GM19328 (cell line): ENCODE measurements around the gene ZSWIM4.
"Not testable (repeated sequence)": the region's sequence is repeated elsewhere in the genome, so short reads cannot be mapped to it uniquely, and the experiment has no call there.

Experiments used
- ATAC-seq: cut with Tn5 transposase; IDR thresholded peaks from one replicate; pipeline ENCODE4 v1.9.1; 2021; ENCODE audit warnings: mild to moderate bottlenecking, moderate library complexity; ENCODE audit not compliant: unreplicated experiment

ZSWIM4 gene

DNA sequence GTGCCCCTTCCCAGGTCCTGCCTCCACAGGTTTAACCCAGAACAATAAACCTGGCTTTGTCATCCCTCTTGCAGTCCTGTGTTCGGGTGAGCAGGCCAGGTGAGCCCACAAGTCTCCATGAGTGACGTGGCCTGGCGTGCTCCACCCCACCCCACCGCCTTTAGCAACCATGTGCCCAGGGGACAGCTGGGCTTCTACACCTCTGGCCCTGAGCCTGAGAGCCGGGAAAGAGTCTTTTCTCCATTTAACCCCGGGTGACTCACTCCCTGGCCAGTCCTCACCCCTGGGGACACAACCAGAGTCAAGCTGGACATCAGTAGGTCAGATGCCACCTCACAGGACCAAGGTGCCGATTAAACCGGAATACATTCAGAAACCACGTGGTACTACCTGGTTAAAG, 16.8 kb upstream of the ZSWIM4 start:
- ATAC-seq = no peak

DNA sequence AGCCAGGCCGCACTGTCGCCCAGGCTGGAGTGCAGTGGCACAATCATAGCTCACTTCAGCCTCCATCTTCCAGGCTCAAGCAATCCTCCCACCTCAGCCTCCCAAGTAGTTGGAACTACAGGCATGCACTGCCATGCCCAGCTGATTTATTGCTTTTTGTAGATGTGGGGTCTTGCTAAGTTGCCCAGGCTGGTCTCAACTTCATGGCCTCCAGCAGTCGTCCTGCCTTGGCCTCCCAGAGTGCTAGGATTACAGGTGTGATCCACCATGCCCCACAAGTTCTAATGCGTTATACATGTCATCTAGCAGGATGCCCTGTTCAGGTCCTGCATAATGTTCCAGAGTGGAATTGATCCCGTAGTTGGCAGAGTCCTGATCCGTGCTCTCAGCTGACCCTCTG, 16.4 kb upstream of the ZSWIM4 start:
- ATAC-seq = no peak

DNA sequence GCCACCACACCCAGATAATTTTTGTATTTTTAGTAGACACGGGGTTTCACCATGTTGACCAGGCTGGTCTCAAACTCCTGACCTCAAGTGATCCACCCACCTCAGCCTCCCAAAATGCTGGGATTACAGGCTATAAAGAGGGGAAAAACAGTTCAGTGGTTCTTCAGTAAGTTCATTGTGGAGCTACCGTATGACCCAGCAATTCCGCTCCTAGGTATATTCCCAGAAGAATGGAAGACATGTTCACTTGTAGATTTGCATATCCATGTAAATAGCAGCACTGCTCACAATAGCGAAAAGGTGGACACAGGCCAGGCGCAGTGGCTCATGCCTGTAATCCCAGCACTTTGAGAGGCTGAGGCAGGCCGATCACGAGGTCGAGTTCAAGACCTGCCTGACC, 15.4 kb upstream of the ZSWIM4 start:
- not testable (repeated sequence) for ATAC-seq

DNA sequence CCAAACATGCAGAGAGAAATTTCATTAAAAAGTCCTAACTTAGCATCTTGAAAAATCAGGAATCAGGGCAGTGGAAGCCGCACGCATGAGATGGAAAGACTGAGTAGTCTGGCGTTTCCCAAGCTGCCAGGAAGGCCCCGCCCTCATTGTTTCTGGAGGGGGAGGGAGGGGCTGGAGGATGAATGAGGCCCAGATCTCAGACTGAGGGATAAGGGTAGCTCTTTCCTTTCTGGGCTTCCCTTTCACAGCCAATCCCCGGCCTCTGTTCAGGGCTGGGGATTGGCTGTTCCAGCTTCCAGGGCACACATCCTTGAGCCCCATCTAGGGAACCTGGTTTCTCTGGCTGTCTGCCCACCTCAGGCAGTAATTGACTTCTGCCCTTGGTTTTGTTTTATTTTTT, 13.7 kb upstream of the ZSWIM4 start:
- no peak for ATAC-seq

DNA sequence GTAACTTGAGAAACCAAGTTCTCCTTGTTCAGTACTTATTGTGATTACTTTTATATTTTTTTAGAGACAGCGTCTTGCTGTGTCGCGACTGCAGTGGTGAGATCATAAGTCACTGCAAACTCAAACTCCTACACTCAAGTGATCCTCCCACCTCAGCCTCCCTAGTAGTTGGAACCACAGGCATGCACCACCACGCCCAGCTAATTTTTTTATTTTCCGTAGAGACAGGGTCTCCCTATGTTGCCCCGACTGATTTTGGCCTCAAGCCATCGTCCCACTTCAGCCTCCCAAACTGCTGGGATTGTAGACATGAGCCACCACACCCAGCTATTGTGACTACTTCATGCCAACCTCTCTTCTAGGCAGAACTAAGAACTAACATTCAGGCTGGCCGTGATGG, 12.7 kb upstream of the ZSWIM4 start:
- no peak for ATAC-seq

DNA sequence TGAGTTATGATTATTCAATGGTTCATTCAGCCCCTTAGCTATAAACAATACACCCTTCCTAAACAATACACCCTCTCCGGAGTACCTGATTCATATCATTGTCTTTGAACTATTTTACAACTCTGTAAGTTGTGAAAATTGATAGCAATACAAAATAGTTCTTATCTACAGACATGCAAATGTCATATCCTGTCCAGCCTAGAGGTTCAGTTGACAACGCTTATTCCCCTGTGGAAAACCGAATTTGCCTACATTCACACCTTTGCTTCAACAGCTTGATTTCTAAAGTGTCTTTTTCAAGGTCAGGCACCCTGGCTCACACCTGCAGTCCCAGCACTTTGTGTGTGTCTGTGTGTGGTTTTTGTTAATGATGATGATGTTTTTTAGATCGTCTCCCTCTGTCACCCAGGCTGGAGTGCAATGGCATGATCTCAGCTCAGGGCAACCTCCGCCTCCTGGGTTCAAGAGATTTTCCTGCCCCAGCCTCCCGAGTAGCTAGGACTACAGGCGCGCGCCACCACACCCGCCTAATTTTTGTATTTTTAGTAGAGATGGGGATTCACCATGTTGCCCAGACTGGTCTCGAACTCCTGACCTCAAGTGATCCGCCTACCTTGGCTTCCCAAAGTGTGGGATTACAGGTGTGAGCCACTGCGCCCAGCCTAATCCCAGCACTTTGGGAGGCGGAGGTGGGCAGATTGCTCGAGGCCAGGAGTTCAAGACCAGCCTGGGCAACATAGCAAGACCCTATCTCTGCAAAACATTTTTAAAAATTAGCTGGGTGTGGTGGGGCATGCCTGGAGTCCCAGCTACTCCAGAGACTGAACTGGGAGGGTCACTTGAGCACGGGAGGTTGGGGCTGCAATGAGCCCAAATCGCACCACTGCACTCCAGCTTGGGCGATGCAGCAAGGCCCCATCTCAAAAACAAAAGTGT, 11.4 kb upstream of the ZSWIM4 start:
- ATAC-seq = no peak

DNA sequence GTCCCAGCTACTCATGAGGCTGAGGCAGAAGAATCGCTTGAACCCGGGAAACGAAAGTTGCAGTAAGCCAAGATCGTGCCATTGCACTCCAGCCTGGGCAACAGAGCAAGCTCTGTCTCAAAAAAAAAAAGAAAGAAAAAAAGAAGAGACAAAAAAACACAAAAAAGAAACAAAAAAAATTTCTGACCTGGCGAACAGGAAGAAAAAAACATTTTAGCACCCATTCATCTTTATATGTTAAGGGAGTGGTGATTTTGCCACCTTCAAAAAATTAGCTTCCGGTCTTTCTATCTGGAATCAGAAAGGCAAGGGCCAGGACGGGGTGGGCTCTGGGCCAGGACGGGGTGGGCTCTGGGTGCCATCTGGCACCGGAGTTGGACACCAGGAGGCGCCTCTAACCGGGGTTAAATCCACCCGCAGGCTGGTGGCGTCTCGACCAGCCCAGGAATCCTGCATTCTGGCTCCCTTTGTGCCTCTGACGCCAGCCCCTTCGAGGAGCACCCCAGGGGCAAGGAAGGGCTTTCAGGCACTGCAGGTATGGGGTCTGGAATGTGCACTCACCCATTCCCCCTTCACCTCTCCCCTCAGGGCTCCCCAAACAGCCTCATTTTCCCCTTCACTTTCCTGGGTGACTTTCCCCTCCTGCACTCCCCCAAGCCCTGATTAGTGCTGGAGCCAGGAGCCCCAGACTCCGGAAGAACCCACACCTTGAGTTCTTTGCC, 10.4 kb upstream of the ZSWIM4 start:
- ATAC-seq = no peak

DNA sequence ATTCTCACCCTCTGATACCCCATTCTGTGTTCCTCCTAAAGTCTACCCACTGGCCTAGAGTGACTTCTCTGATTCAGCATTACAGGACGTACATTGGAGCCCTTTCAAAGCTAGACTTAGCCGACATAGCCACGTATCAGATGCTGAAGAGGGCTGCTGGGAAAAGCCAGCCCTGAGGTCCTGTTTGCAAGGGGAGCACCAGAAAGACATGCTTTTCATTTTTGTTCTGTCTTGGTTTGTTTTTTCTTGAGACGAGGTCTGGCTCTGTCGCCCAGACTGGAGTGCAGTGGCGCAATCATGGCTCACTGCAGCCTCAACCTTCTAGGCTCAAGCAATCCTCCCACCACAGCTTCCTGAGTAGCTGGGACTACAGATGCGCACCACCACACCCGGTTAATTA, 6.3 kb upstream of the ZSWIM4 start:
- ATAC-seq = no peak

DNA sequence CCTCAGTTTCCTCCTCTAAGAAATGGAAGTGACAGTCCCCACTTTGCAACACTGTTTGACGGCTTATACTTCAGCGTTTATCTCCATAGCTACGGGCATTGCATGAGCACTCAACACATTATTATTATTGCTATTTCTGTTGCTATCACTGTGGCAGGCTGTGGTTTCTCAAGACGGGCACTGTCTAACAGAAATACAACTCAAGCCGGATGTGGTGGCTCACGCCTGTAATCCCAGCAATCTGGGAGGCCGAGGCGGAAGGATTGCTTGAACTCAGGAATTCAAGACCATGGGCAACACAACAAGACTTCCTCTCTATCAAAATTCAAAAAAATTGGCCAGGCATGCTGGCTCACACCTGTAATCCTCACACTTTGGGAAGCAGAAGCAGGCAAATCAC, 4.9 kb upstream of the ZSWIM4 start:
- ATAC-seq = no peak

DNA sequence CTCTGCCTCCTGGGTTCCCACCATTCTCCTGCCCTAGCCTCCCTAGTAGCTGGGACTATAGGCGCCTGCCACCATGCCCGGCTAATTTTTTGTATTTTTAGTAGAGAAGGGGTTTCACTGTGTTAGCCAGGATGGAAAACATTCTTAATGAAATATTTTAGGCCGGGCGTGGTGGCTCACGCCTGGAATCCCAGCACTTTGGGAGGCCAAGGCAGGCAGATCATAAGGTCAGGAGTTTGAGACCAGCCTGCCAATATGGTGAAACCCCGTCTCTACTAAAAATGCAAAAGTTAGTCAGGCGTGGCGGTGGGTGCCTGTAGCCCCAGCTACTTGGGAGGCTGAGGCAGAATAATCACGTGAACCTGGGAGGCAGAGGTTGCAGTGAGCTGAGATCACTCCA, 1.9 kb upstream of the ZSWIM4 start:
- ATAC-seq = not testable (repeated sequence)

DNA sequence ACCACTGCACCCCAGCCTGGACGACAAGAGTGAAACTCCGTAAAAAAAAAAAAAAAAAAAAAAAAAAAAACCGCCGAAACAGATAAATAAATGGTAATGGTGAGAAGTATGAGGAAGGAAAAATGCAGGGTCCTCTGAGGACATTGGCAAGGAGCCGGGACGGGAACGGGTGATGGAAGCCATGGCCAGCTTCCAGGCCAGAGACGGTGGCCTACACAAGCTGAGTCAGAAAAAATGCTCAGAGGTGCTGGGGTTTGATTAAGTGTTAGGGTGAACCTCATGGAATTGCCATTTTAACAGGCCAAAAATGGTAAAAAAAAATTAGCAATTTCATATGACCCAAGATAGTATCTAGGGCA, 866 bp upstream of the ZSWIM4 start:
- no peak for ATAC-seq

DNA sequence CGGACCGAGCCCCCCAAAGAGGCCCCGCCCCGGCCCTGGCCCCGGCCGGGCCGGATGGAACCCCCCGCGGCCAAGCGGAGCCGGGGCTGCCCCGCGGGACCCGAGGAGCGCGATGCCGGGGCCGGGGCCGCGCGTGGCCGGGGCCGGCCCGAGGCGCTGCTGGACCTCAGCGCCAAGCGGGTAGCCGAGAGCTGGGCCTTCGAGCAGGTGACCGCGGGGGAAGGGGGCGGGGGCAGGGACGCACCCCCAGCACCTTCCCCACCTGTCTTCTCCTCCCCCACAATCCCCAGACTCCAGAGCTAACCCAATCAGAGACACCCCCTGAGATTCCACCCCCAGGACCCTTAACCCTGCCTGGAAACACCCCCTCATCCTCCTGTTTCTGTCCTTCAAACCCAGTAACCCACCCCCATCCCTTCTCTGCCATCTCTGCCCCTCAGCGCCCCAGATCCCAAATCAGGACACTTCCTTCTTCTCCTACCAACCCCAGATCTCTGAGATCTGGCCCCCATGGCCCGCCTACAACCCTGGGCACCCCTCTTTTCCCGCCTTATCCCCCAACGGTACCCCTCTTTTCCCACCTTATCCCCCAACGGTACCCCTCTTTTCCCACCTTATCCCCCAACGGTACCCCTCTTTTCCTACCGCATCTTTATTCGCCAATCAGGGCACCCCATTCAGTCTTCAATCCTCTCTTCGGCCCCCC, 505 bp downstream of the ZSWIM4 start:
- peak; percentile 38 for ATAC-seq

DNA sequence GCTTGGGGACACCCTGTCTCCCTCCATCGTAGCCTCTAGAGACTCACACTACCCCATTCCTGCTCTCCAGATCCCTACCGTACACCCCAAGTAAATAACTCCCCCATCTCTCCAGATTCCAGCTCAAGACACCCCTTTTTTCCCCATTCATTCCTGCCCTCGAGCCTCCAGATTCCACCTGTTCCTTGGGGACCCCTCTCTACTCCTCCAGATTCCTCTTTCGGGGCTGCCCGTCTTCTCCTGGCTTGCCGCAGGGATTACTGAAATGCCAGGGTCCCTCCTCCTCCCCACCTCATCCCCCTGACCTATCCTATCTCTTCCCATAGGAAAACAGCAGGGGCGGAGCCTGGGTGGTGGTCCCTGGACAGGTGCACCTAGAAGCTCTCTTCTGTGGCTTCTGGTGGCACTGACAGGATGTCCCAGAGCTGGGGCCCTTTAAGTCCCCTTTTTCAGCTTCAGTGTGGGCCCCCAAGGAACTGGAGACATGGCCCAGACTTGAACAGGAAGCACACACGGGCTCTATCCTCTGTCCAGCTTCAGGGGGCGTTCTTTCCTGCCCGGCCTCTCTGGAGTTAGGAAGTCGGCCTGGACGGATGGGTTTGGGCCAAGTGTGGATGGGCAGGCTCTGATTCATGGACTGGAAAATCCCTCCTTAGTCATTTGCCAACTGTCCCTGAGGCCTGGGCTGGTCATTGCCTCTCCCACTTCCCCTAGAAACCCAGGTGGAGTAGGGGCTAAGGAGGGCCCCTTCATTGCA, 1.2 kb downstream of the ZSWIM4 start:
- ATAC-seq = no peak

DNA sequence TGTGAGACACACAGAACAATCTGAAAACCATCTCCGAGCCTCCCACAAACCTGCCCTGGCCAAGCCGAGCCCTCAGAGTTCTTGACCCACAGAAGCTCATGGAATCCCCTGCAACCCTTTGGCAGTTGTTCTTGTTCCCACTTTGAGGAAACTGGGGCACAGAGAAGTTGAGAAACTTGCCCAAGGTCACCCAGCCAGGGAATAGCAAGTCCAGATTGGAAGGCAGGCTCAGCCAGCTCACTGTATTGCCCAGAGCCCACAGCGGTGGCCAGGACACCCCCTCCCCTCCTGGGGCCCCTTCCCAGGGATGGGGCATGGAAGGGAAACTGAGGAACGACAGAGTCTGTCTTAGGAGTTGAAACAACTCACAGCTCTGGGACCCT, 1.8 kb downstream of the ZSWIM4 start:
- no peak for ATAC-seq

DNA sequence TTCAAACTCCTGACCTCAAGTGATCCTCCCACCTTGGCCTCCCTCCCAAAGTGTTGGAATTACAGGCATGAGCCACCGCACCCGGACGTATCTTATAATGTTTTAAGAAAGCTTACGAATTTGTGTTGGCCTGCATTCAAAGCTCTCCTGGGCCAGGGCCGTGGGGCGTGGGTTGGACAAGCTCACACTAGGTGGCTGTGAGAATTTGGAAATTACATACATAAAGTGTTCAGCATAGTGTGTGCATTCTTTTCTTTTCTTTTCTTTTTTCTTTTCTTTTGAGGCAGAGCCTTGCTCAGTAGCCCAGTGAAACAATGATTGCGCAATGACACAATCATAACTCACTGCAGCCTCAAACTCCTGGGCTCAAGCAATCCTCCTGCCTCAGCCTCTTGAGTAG, 2.6 kb downstream of the ZSWIM4 start:
- no peak for ATAC-seq

DNA sequence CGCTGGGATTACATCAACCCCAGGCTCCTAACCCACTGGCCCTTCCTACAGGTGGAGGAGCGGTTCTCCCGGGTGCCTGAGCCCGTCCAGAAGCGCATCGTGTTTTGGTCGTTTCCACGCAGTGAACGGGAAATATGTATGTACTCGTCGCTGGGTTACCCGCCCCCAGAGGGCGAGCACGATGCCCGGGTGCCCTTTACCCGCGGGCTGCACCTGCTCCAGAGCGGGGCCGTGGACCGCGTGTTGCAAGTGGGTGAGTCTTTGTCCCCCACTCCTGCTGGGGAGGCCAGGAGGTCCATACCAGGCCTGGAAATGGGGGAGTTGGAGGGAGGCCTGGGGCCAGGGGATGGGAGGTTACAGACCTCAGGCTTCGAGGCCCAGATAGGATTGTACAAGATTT, 4.4 kb downstream of the ZSWIM4 start:
- no peak for ATAC-seq

DNA sequence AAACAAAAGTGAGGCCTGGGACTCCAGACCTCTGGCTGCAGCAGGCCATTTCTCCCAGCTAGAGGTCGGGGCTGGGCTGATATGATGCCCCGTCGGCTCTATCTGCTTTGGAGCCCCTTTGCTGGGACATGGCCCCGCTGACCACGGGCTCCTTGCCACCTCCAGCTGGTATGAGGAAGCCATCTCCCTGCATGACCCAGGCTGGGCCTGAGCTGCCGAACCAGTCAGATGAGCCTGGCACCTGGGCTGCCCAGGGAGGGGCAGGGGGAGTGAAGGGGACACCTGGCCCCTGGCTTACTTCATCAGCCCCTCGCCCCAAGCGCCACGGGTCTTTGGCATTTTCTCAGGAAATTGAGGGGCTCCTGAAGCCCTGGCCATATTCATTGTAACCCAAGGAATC, 7.8 kb downstream of the ZSWIM4 start:
- no peak for ATAC-seq

DNA sequence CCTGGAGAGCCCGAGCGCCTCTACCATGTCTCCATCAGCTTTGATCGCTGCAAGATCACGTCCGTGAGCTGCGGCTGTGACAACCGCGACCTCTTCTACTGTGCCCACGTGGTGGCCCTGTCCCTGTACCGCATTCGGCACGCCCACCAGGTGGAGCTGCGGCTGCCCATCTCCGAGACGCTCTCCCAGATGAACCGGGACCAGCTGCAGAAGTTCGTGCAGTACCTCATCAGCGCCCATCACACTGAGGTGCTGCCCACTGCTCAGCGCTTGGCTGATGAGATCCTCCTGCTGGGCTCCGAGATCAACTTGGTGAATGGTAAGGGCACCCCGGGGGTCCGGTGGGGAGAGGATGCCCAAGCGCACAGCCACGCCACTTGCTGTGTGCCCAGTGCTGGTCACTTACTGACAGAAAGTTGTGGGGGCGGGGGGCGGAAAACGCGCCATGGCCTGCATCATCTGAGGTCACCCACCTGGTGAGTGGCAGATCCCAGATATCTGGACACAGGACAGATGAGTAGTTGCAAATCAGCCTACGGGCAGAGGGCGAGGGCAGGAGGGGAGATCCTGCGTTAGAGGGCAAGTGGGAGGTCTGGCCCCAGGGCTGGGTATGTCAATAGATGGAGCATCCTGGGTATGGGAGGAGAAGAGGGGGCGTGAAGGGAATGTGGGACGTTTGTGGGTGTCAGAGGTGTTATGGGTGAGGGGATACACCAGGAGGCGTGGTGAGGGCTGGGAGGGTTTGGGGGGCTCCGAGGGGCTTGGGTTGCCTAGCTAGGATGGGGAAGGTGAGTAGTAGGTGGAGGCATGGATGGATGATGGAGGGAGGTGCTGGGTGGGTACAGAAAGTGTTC, 9.8 kb downstream of the ZSWIM4 start:
- no peak for ATAC-seq

DNA sequence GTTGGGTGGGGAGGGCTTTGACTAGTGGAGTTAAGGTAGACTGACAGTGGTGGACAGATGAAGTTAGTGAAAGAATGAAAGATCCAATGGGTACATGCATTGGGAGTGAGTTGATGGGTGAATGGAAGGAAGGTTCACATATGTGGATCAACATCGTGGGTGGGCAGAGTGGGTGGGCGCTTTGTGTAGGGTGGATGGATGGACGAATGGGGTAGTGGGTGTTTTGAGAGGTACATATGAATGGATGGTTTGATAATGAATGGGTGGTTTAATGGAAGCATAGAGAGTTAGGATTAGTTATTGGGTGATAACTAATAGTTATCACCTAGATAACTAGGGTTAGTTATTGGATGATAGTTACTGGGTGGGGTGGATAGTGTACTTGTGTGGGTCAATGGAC, 11.5 kb downstream of the ZSWIM4 start:
- no peak for ATAC-seq

DNA sequence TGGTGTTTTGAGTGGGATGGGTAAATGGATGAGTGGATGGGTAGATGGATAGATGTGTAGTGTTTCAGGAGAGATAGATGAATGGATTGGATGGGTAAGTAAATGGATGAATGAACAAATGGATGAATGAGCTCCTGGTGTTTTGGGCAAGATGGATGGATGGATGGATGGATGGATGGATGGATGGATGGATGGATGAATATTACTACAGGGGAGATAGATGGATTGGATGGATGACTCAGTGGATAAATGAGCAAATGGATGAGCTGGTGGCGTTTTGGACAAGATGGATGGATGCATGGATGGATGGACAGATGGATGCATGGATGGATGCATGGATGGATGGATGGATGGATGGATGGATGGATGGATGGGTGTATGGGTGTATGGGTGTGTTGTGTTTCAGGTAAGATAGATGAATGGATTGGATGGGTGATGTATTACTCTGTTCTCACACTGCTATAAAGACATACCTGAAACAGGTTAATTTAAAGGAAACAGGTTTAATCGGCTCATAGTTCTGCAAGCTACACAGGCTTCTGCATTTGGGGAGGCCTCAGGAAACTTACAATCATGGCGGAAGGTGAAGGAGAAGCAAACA, 12.3 kb downstream of the ZSWIM4 start:
- no peak for ATAC-seq
